ENCODE data around the gene APOF. TPM values are rescaled to one million over a fixed set of nuclear protein-coding genes. Genes with fewer than 3 reads are reported as not detected.
A peak's percentile ranks its signal among the peaks of the same experiment; 100 is the strongest.

Gene APOF
- total and polyA plus RNA-seq, 9 of the 15 experiments (the other 6 are each of a cell fraction or from before 2014, with no cell fraction given): 0.09 to 0.15 (median 0.12) TPM; not detected in 5

GRCh38 chr12:56359851-56360767 is 2.5 kb downstream of the APOF start, which contains the start of gene STAT2 (continued):
- TF ChIP-seq ZNF407 (IDR thresholded peaks at IDR 0.05; ENCODE audit: low read depth): no peak
- no peak for TF ChIP-seq FIP1L1 (IDR thresholded peaks at IDR 0.05; ENCODE audit: low read depth, low read length, poor library complexity, severe bottlenecking)
- no peak for TF ChIP-seq ZNF431 (CRISPR knock-in tag; IDR thresholded peaks at IDR 0.05)
- TF ChIP-seq MYBL2 (IDR thresholded peaks at IDR 0.05; ENCODE audit: low read depth): no peak
- no peak for TF ChIP-seq MYBL2 (CRISPR knock-in tag; IDR thresholded peaks at IDR 0.05; ENCODE audit: borderline replicate concordance)
- no peak for TF ChIP-seq RBM39 (optimal IDR thresholded peaks at IDR 0.05; ENCODE audit: low read depth, low read length)
- no peak; the same call in 1 of the 2 replicates for TF ChIP-seq RAD51 (IDR thresholded peaks at IDR 0.05; ENCODE audit: borderline replicate concordance, low read depth)
- no peak for TF ChIP-seq THAP12 (CRISPR knock-in tag; IDR thresholded peaks at IDR 0.05)
- no peak for TF ChIP-seq ZNF253 (CRISPR knock-in tag; conservative IDR thresholded peaks at IDR 0.05)
- peak; percentile 82 for TF ChIP-seq POLR2A (conservative IDR thresholded peaks at IDR 0.05)
- TF ChIP-seq ZNF274 (IDR thresholded peaks at IDR 0.05; ENCODE audit: borderline replicate concordance, low read depth, low read length): no peak
- TF ChIP-seq ZNF707 (CRISPR knock-in tag; conservative IDR thresholded peaks at IDR 0.05): no peak
- no peak for TF ChIP-seq NR0B1 (IDR thresholded peaks at IDR 0.05; ENCODE audit: partially characterized antibody)
- no peak for TF ChIP-seq POLR3A (IDR thresholded peaks at IDR 0.05; ENCODE audit: borderline replicate concordance, extremely low read depth, insufficient read depth, insufficient read length)
- TF ChIP-seq PHTF2 (CRISPR knock-in tag; IDR thresholded peaks at IDR 0.05): no peak
- TF ChIP-seq FOS (IDR thresholded peaks at IDR 0.05; ENCODE audit: extremely low read depth, insufficient read length): peak; percentile 71

Data from K562 (cell line).